ENCODE data around the gene THSD4. TPM values are rescaled to one million over a fixed set of nuclear protein-coding genes. Genes with fewer than 3 reads are reported as not detected.
"Not testable (repeated sequence)": the region's sequence is repeated elsewhere in the genome, so short reads cannot be mapped to it uniquely, and the experiment has no call there.

THSD4 gene
- polyA plus RNA-seq, 2 of the 4 experiments (the other 2 are of a cell fraction): 15.8 to 40.7 TPM

DNA sequence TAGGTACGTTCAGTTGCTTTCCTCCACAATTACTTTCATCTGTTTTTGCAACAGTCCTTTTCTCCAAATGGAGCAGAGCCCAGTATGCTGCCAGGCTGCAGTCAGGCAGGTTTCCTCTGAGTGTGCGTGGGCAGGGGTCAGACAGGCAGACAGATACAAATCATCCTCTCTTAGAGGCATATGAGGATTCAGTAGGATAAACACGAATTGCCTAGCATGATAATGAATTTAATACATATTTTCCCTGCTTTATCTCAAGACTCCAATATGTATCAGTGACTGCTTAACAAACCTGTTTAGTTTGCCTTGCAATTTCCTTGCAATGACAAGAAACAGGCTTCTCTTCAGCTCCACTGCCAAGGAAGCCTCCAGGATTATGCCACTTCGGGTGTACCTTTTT lies 554.4 kb downstream of the THSD4 start:
- POLR2A ChIA-PET: no interaction called here
- Histone ChIP-seq H3K4me2 (no peak overlapping the region), H3K27ac (no peak overlapping the region), H3K4me3 (no peak overlapping the region), H3K4me1 (no peaks in the 10 kb centered on the region), H3K9me3 (peaks cover 7% of the 10 kb centered on the region; the same call in 2 of the 3 replicates)
- TF ChIP-seq, protein P1, sequence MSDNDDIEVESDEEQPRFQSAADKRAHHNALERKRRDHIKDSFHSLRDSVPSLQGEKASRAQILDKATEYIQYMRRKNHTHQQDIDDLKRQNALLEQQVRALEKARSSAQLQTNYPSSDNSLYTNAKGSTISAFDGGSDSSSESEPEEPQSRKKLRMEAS (IDR thresholded peaks at IDR 0.05): no peak
- TF ChIP-seq HOXA7 (CRISPR knock-in tag; IDR thresholded peaks at IDR 0.05): no peak
- no peak for TF ChIP-seq MAFK (IDR thresholded peaks at IDR 0.05; ENCODE audit: partially characterized antibody)
- TF ChIP-seq CHD4 (IDR thresholded peaks at IDR 0.05; ENCODE audit: borderline replicate concordance): no peak
- no peak for TF ChIP-seq ZSCAN20 (CRISPR knock-in tag; IDR thresholded peaks at IDR 0.05)
- DNase-seq (ENCODE audit: low read depth in 1 of 2, low spot score in 1 of 2) (no peak), ATAC-seq (no peak), FAIRE-seq (no peak)
- 60% methylated on average over 4 of the region's 4 CpGs for WGBS (ENCODE audit: missing lambda C conversion rate)
- CTCF ChIA-PET: no interaction called here

DNA sequence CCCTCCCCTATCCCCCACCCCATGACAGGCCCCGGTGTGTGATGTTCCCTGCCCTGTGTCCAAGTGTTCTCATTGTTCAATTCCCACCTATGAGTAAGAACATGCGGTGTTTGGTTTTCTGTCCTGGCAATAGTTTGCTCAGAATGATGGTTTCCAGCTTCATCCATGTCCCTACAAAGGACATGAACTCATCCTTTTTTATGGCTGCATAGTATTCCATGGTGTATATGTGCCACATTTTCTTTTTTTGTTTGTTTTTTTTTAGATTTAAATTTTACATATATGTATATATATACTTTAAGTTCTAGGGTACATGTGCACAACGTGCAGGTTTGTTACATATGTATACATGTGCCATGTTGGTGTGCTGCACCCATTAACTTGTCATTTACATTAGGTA lies 555.0 kb downstream of the THSD4 start:
- H3K9me3 ChIP-seq; H3K4me2 ChIP-seq; H3K27ac ChIP-seq; POLR2A ChIA-PET; ATAC-seq; H3K4me3 ChIP-seq; H3K4me1 ChIP-seq; DNase-seq (ENCODE audit: low read depth in 1 of 2, low spot score in 1 of 2); FAIRE-seq; CTCF ChIA-PET: not testable (repeated sequence)
- 84% methylated on average over 3 of the region's 3 CpGs for WGBS (ENCODE audit: missing lambda C conversion rate)

DNA sequence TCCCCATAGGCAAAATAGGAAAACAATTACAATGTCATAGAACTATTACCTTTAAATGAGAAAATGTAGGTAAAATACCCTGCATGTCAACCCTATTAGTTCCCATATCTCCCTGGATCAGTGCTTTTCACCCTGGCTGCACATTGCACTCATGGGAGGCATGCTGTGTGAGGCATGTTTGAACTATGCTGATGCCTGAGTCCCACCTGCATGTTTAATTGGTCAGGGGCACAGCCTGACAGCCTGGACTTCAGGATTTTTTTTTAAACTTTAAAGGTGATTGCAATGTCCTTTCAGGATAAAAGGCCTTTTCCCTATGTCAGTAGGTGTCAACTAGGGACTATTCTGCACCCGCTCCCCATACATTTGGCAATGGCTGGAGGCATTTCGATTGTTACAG lies 559.1 kb downstream of the THSD4 start:
- no peak overlapping the region for H3K4me3 ChIP-seq
- peaks cover 28% of the 10 kb centered on the region for H3K4me1 ChIP-seq
- 80% methylated on average over 2 of the region's 2 CpGs for WGBS (ENCODE audit: missing lambda C conversion rate)
- no peak for DNase-seq (ENCODE audit: low read depth in 1 of 2, low spot score in 1 of 2)
- ChIA-PET POLR2A (no interaction called here), CTCF (no interaction called here)
- FAIRE-seq: no peak
- TF ChIP-seq, protein P2, sequence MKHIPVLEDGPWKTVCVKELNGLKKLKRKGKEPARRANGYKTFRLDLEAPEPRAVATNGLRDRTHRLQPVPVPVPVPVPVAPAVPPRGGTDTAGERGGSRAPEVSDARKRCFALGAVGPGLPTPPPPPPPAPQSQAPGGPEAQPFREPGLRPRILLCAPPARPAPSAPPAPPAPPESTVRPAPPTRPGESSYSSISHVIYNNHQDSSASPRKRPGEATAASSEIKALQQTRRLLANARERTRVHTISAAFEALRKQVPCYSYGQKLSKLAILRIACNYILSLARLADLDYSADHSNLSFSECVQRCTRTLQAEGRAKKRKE (CRISPR knock-in tag; IDR thresholded peaks at IDR 0.05; ENCODE audit: low read depth): no peak
- TF ChIP-seq EHF (CRISPR knock-in tag; IDR thresholded peaks at IDR 0.05) (no peak), CHD2 (IDR thresholded peaks at IDR 0.05; ENCODE audit: low read length, partially characterized antibody) (no peak), EP300 (IDR thresholded peaks at IDR 0.05) (no peak), RARB (CRISPR knock-in tag; IDR thresholded peaks at IDR 0.05) (no peak), CBX8 (IDR thresholded peaks at IDR 0.05) (no peak), FOSB (CRISPR knock-in tag; IDR thresholded peaks at IDR 0.05) (no peak), CBX2 (IDR thresholded peaks at IDR 0.05; ENCODE audit: borderline replicate concordance, low read depth) (no peak), CEBPB (IDR thresholded peaks at IDR 0.05) (no peak), ZNF302 (CRISPR knock-in tag; IDR thresholded peaks at IDR 0.05) (no peak), RNF2 (IDR thresholded peaks at IDR 0.05; ENCODE audit: borderline replicate concordance, low read depth) (no peak), ZC3H11A (IDR thresholded peaks at IDR 0.05) (no peak), HOXB13 (CRISPR knock-in tag; IDR thresholded peaks at IDR 0.05; ENCODE audit: low read depth) (no peak)
- TF ChIP-seq, protein P3, sequence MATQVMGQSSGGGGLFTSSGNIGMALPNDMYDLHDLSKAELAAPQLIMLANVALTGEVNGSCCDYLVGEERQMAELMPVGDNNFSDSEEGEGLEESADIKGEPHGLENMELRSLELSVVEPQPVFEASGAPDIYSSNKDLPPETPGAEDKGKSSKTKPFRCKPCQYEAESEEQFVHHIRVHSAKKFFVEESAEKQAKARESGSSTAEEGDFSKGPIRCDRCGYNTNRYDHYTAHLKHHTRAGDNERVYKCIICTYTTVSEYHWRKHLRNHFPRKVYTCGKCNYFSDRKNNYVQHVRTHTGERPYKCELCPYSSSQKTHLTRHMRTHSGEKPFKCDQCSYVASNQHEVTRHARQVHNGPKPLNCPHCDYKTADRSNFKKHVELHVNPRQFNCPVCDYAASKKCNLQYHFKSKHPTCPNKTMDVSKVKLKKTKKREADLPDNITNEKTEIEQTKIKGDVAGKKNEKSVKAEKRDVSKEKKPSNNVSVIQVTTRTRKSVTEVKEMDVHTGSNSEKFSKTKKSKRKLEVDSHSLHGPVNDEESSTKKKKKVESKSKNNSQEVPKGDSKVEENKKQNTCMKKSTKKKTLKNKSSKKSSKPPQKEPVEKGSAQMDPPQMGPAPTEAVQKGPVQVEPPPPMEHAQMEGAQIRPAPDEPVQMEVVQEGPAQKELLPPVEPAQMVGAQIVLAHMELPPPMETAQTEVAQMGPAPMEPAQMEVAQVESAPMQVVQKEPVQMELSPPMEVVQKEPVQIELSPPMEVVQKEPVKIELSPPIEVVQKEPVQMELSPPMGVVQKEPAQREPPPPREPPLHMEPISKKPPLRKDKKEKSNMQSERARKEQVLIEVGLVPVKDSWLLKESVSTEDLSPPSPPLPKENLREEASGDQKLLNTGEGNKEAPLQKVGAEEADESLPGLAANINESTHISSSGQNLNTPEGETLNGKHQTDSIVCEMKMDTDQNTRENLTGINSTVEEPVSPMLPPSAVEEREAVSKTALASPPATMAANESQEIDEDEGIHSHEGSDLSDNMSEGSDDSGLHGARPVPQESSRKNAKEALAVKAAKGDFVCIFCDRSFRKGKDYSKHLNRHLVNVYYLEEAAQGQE (IDR thresholded peaks at IDR 0.05): no peak
- TF ChIP-seq, protein P4, sequence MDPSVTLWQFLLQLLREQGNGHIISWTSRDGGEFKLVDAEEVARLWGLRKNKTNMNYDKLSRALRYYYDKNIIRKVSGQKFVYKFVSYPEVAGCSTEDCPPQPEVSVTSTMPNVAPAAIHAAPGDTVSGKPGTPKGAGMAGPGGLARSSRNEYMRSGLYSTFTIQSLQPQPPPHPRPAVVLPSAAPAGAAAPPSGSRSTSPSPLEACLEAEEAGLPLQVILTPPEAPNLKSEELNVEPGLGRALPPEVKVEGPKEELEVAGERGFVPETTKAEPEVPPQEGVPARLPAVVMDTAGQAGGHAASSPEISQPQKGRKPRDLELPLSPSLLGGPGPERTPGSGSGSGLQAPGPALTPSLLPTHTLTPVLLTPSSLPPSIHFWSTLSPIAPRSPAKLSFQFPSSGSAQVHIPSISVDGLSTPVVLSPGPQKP (IDR thresholded peaks at IDR 0.05; ENCODE audit: low read depth, low read length): no peak
- ATAC-seq: no peak
- no peak overlapping the region for H3K27ac ChIP-seq
- H3K9me3 ChIP-seq: no peaks in the 10 kb centered on the region
- no peak overlapping the region for H3K4me2 ChIP-seq

All from A549 (cell line).